SK-N-SH (cell line): ENCODE data around the gene CCDC197. TPM values are rescaled to one million over a fixed set of nuclear protein-coding genes. Genes with fewer than 3 reads are reported as not detected.

Source experiments
- CTCF ChIA-PET: fragments of 300-600, 350-600 bp; formaldehyde crosslinking; extraction: SDS; loops from one replicate; lab custom pipeline; 2021; lab: Yijun Ruan, JAX
- POLR2A ChIA-PET: fragments of 350-600 bp; sonication (Branson Sonifier 250); formaldehyde crosslinking; extraction: SDS; loops from one replicate; lab custom pipeline; 2020; ENCODE audit warnings: antibody characterized with exemption, inconsistent platforms; lab: Yijun Ruan, JAX
- DNase-seq: peaks from one replicate; pipeline ENCODE4 v3.0.0; 2012
- H2AFZ ChIP-seq: fragments of 200-600 bp; sonication (generic); 2 replicates; pipeline ENCODE4 v1.8.1; 2016; ENCODE audit warnings: antibody characterized with exemption, mild to moderate bottlenecking, low read depth
- H3F3A ChIP-seq: fragments of 200-600 bp; sonication (generic); replicated peaks from 2 replicates; pipeline ENCODE3; 2016; ENCODE audit warnings: antibody characterized with exemption, mild to moderate bottlenecking; ENCODE audit not compliant: insufficient read depth
- H3K27ac ChIP-seq, 2 experiments: fragments of 200-500 bp in 1 of 2; fragments of 200-600 bp in 1 of 2; sonication (Bioruptor generic) in 1 of 2; sonication (generic), shearing (Covaris generic) in 1 of 2; 2 replicates each; pipeline versions ENCODE4 v1.5.1 to v1.6.1; 2014 to 2016; ENCODE audit warnings: low read depth in 2 of 2, inconsistent platforms in 1 of 2, low read length in 1 of 2, mild to moderate bottlenecking in 1 of 2, mixed read lengths in 1 of 2
- H3K27me3 ChIP-seq: fragments of 200-600 bp; sonication (generic), shearing (Covaris generic); 2 replicates; pipeline ENCODE4 v1.6.1; 2016; ENCODE audit warnings: mixed run types; ENCODE audit not compliant: insufficient read depth
- H3K36me3 ChIP-seq, 2 experiments: fragments of 200-500 bp in 1 of 2; fragments of 200-600 bp in 1 of 2; sonication (Bioruptor generic) in 1 of 2; sonication (generic) in 1 of 2; replicated peaks in 1 of 2; 2 replicates each; pipeline versions ENCODE3 to v1.5.1; 2014 to 2016; ENCODE audit warnings: low read length in 1 of 2, mild to moderate bottlenecking in 1 of 2; ENCODE audit not compliant: insufficient read depth in 2 of 2, control insufficient read depth in 1 of 2
- H3K4me1 ChIP-seq, 2 experiments: fragments of 200-500 bp in 1 of 2; fragments of 200-600 bp in 1 of 2; sonication (Bioruptor generic) in 1 of 2; sonication (generic), shearing (Covaris generic) in 1 of 2; 2 replicates each; pipeline versions ENCODE4 v1.5.1 to v1.6.1; 2014 to 2016; ENCODE audit warnings: low read depth in 1 of 2, low read length in 1 of 2, mixed run types in 1 of 2; ENCODE audit not compliant: insufficient read depth in 2 of 2, control insufficient read depth in 1 of 2
- H3K4me2 ChIP-seq: fragments of 200-600 bp; sonication (generic), shearing (Covaris generic); 2 replicates; pipeline ENCODE4 v1.6.1; 2017; ENCODE audit warnings: mixed run types
- H3K4me3 ChIP-seq, 2 experiments: fragments of 200-500 bp in 1 of 2; fragments of 200-600 bp in 1 of 2; sonication (Bioruptor generic) in 1 of 2; sonication (generic), shearing (Covaris generic) in 1 of 2; 2 replicates each; pipeline versions ENCODE4 v1.5.1 to v1.8.1; 2014 to 2016; ENCODE audit warnings: low read depth in 2 of 2, inconsistent platforms in 1 of 2, low read length in 1 of 2, mild to moderate bottlenecking in 1 of 2, mixed read lengths in 1 of 2, moderate library complexity in 1 of 2
- H3K79me2 ChIP-seq: fragments of 200-600 bp; sonication (generic); 2 replicates; pipeline ENCODE4 v1.8.1; 2017; ENCODE audit warnings: mild to moderate bottlenecking; ENCODE audit not compliant: insufficient read depth
- H3K9ac ChIP-seq: fragments of 200-600 bp; sonication (generic); 2 replicates; pipeline ENCODE4 v1.6.1; 2017; ENCODE audit warnings: mixed run types
- H3K9me2 ChIP-seq: fragments of 200-600 bp; sonication (generic); 2 replicates; pipeline ENCODE4 v1.6.1; 2017; ENCODE audit warnings: mixed run types
- H3K9me3 ChIP-seq: fragments of 200-600 bp; sonication (generic); 2 replicates; pipeline ENCODE4 v1.6.1; 2017; ENCODE audit warnings: mixed run types, mild to moderate bottlenecking, moderate library complexity
- H4K20me1 ChIP-seq: fragments of 200-600 bp; sonication (generic); 2 replicates; pipeline ENCODE4 v1.6.1; 2017; ENCODE audit warnings: mild to moderate bottlenecking, mixed run types; ENCODE audit not compliant: insufficient read depth
- CHD2 ChIP-seq: fragments of 150-350 bp; IDR thresholded peaks from 2 replicates; pipeline ENCODE4 v1.6.1; 2018; ENCODE audit warnings: low read length; ENCODE audit not compliant: partially characterized antibody
- CTCF ChIP-seq: fragments of 200-600 bp; sonication (generic); IDR thresholded peaks from 2 replicates; pipeline ENCODE4 v1.6.1; 2017; ENCODE audit warnings: antibody characterized with exemption, mild to moderate bottlenecking, moderate library complexity
- ELF1 ChIP-seq: IDR thresholded peaks from 2 replicates; pipeline ENCODE4 v1.4.0; 2012
- EP300 ChIP-seq, 2 experiments: IDR thresholded peaks; 2 replicates each; pipeline versions ENCODE4 v1.4.0 to v1.6.1; 2012; ENCODE audit warnings: borderline replicate concordance in 1 of 2, low read depth in 1 of 2, low read length in 1 of 2
- EZH2phosphoT487 ChIP-seq: fragments of 200-600 bp; sonication (generic); IDR thresholded peaks from 2 replicates; pipeline ENCODE4 v1.6.1; 2017; ENCODE audit warnings: low read depth, mixed run types, mild to moderate bottlenecking, antibody characterized with exemption, moderate library complexity, borderline replicate concordance
- FOSL2 ChIP-seq: IDR thresholded peaks from 2 replicates; pipeline ENCODE4 v1.4.0; 2012; ENCODE audit warnings: low read depth, mild to moderate bottlenecking, moderate library complexity, borderline replicate concordance
- FOXJ3 ChIP-seq: sonication (generic); formaldehyde crosslinking; IDR thresholded peaks from 2 replicates; pipeline ENCODE4 v1.5.1; 2020; ENCODE audit warnings: mild to moderate bottlenecking, missing genetic modification reagents
- GATA2 ChIP-seq: sonication (generic); formaldehyde crosslinking; IDR thresholded peaks from 2 replicates; pipeline ENCODE4 v1.5.0; 2020; ENCODE audit warnings: mild to moderate bottlenecking, missing genetic modification reagents
- IRF3 ChIP-seq: fragments of 150-350 bp; IDR thresholded peaks from 2 replicates; pipeline ENCODE4 v1.6.1; 2016; ENCODE audit warnings: mild to moderate bottlenecking, low read depth, low read length
- MEF2A ChIP-seq: IDR thresholded peaks from 2 replicates; pipeline ENCODE4 v1.4.0; 2012; ENCODE audit warnings: low read depth, borderline replicate concordance
- MXI1 ChIP-seq: IDR thresholded peaks from 2 replicates; pipeline ENCODE4 v1.6.1; 2012; ENCODE audit warnings: mild to moderate bottlenecking, low read depth, low read length, improper control_type of control experiment
- NFIC ChIP-seq: IDR thresholded peaks from 2 replicates; pipeline ENCODE4 v1.4.0; 2012; ENCODE audit warnings: borderline replicate concordance
- NRF1 ChIP-seq: IDR thresholded peaks from 2 replicates; pipeline ENCODE4 v1.6.1; 2012; ENCODE audit warnings: low read depth, mild to moderate bottlenecking, low read length
- POLR2AphosphoS5 ChIP-seq: IDR thresholded peaks from 2 replicates; pipeline ENCODE4 v1.6.1; 2012; ENCODE audit warnings: low read depth, low read length
- RAD21 ChIP-seq: IDR thresholded peaks from 2 replicates; pipeline ENCODE4 v1.6.1; 2012; ENCODE audit warnings: mild to moderate bottlenecking, low read length
- RCOR1 ChIP-seq: fragments of 150-350 bp; IDR thresholded peaks from 2 replicates; pipeline ENCODE4 v1.6.1; 2017; ENCODE audit warnings: antibody characterized with exemption, low read length
- REST ChIP-seq: IDR thresholded peaks from 2 replicates; pipeline ENCODE4 v1.6.1; 2012; ENCODE audit warnings: mild to moderate bottlenecking, low read depth, low read length, moderate library complexity
- RFX5 ChIP-seq: IDR thresholded peaks from 2 replicates; pipeline ENCODE4 v1.6.1; 2012; ENCODE audit warnings: mild to moderate bottlenecking, improper control_type of control experiment, low read length
- RXRA ChIP-seq: IDR thresholded peaks from 2 replicates; pipeline ENCODE4 v1.4.0; 2012; ENCODE audit warnings: low read depth, mild to moderate bottlenecking, borderline replicate concordance
- SIN3A ChIP-seq: IDR thresholded peaks from 2 replicates; pipeline ENCODE4 v1.6.1; 2012; ENCODE audit warnings: low read depth, mild to moderate bottlenecking, low read length, moderate library complexity, borderline replicate concordance
- TAF1 ChIP-seq: IDR thresholded peaks from 2 replicates; pipeline ENCODE4 v1.6.1; 2012; ENCODE audit warnings: low read depth, mild to moderate bottlenecking, low read length, moderate library complexity, borderline replicate concordance
- TEAD4 ChIP-seq: IDR thresholded peaks from 2 replicates; pipeline ENCODE4 v1.4.0; 2012; ENCODE audit warnings: mild to moderate bottlenecking, borderline replicate concordance; ENCODE audit not compliant: insufficient read depth
- WGBS: methylation state at CpG from one replicate; pipeline ENCODE4 v1.1.6; 2017; ENCODE audit warnings: low lambda C conversion rate; 5-methylcytosine and 5-hydroxymethylcytosine counted together
- polyA plus RNA-seq, 3 experiments: library from polyadenylated mRNA; depleted of rRNA; stranded (reverse); fragments of >200 nt; gene quantifications; 2 replicates each; pipeline ENCODE4 v1.2.3, GENCODE V29; 2012

CCDC197 gene
- polyA plus RNA-seq, 1 of the 3 experiments (the other 2 are of a cell fraction): not detected

GRCh38 chr14:93989939-93990338 is 7.2 kb upstream of the CCDC197 start:
- no peaks in the 10 kb centered on the region for H3K27me3 ChIP-seq
- H3K9ac ChIP-seq: no peak overlapping the region
- TF ChIP-seq POLR2AphosphoS5 (no peak), NFIC (no peak), RAD21 (no peak), EP300 (IDR thresholded peaks at IDR 0.05; ENCODE audit: borderline replicate concordance in 1 of 2, low read depth in 1 of 2, low read length in 1 of 2) (no peak), SIN3A (no peak), GATA2 (CRISPR knock-in tag) (no peak), RFX5 (no peak), MXI1 (no peak), RCOR1 (no peak), IRF3 (no peak), TEAD4 (no peak), RXRA (no peak), FOSL2 (no peak), TAF1 (no peak), EZH2phosphoT487 (no peak)
- no peaks in the 10 kb centered on the region for H4K20me1 ChIP-seq
- H3K36me3 ChIP-seq: no peaks in the 10 kb centered on the region
- no peak overlapping the region for H2AFZ ChIP-seq
- H3K27ac ChIP-seq: no peak overlapping the region
- H3K79me2 ChIP-seq: no peaks in the 10 kb centered on the region
- ChIA-PET POLR2A (no interaction called here), CTCF (interaction anchor here (1.2 to 1.7 kb wide), 3 partner anchors 12 to 54 kb away, joined by 3 to 5 read pairs (median 4); no protein-coding TSS in a partner anchor)
- WGBS: 84% methylated on average over 4 of the region's 4 CpGs
- peaks cover 7 to 10% of the 10 kb centered on the region in 2 experiments; a peak in 3 of 4 replicates for H3K4me1 ChIP-seq
- H3K4me2 ChIP-seq: no peak overlapping the region
- no peak overlapping the region for H3K4me3 ChIP-seq
- H3F3A ChIP-seq: peaks cover 6% of the 10 kb centered on the region
- no peaks in the 10 kb centered on the region for H3K9me2 ChIP-seq
- no peak for DNase-seq
- H3K9me3 ChIP-seq: no peaks in the 10 kb centered on the region

GRCh38 chr14:93991212-93991611 is 5.9 kb upstream of the CCDC197 start:
- no peaks in the 10 kb centered on the region for H3K79me2 ChIP-seq
- peaks cover 7 to 11% of the 10 kb centered on the region in 2 experiments; a peak in 3 of 4 replicates for H3K4me1 ChIP-seq
- no peak overlapping the region for H3K9ac ChIP-seq
- no peak overlapping the region for H2AFZ ChIP-seq
- ChIA-PET CTCF (interaction anchor here (0.9 to 2.4 kb wide), 8 partner anchors 8 to 145 kb away, joined by 3 to 19 read pairs (median 6); no protein-coding TSS in a partner anchor), POLR2A (no interaction called here)
- H3K27ac ChIP-seq: no peak overlapping the region
- no peak for DNase-seq
- no peaks in the 10 kb centered on the region for H3K36me3 ChIP-seq
- H3F3A ChIP-seq: peaks cover 10% of the 10 kb centered on the region
- H3K4me3 ChIP-seq: no peak overlapping the region
- H3K4me2 ChIP-seq: no peak overlapping the region
- H3K9me3 ChIP-seq: no peaks in the 10 kb centered on the region
- H4K20me1 ChIP-seq: no peaks in the 10 kb centered on the region
- 78% methylated on average over 10 of the region's 10 CpGs for WGBS
- no peaks in the 10 kb centered on the region for H3K9me2 ChIP-seq
- no peaks in the 10 kb centered on the region for H3K27me3 ChIP-seq
- TF ChIP-seq SIN3A: no peak
- no peak for TF ChIP-seq REST
- TF ChIP-seq CTCF: no peak
- no peak for TF ChIP-seq TAF1
- TF ChIP-seq FOXJ3 (CRISPR knock-in tag): no peak
- no peak for TF ChIP-seq ELF1
- TF ChIP-seq MEF2A: no peak
- TF ChIP-seq NRF1: no peak
- TF ChIP-seq CHD2: no peak
- no peak for TF ChIP-seq EP300 (IDR thresholded peaks at IDR 0.05; ENCODE audit: borderline replicate concordance in 1 of 2, low read depth in 1 of 2, low read length in 1 of 2)
- TF ChIP-seq RFX5: no peak
